Left forelimb (tissue), 1 donor: Measurements from ENCODE around the gene UBASH3A.

Source experiments
- DNase-seq: peaks from one replicate; pipeline ENCODE4 v3.0.0-alpha.2; 2018; ENCODE audit warnings: low spot score

UBASH3A gene

DNA sequence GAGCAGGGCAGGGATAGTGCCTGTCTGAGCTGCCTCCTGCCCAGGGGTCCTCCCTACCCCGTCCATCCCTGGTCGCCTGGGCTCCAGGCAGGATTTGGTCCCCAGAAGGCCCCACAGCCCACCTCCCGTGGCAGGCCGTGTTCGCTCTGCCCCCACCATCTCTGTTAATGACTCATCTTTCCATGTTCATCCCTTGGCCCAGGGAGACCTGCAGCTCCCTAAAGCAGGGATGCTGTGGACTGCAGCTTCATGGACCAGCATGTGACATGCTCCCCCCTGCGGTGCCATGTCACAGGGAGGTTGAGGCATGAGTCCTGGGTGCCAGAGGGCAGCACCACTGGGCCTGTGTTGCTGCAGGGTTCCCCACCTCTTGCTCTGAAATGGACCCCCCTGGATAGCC is 26.8 kb downstream of the UBASH3A start:
- no peak for DNase-seq

- no peak for DNase-seq
Observed at GRCh38 chr21:42431196-42431595, 27.5 kb downstream of the UBASH3A start.

- no peak for DNase-seq
Observed at GRCh38 chr21:42432695-42433094, 29.0 kb downstream of the UBASH3A start.

DNA sequence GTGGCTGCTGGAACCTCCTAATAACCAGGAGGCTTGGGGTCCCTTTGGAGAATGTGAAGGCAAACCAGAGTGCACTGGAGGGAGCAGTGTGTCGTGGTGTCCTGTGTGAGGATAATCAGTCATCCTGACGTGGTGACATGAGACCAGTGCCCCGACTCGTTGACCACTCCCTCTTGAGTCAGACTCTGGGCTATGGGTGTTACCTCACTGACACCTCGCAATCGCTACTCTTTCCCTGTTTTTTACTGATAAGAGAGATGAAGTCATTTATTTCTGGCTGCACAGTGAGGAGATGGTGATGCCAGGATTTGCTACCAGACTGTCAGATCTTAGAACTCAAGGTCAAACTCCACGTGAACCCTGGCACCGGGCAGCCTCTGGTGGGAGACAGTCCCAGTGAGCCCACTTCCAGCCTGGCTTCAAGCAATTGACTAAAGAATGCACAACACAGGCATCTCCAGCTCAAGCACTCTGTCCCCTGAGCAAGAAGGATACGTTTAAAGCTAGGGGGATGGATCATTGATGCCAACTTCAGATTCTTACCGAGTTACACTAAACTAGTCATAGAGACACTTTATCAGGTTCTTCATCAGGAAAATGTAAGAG is 30.3 kb downstream of the UBASH3A start:
- no peak for DNase-seq

GRCh38 chr21:42434884-42435283 is 31.2 kb downstream of the UBASH3A start:
- no peak for DNase-seq

DNA sequence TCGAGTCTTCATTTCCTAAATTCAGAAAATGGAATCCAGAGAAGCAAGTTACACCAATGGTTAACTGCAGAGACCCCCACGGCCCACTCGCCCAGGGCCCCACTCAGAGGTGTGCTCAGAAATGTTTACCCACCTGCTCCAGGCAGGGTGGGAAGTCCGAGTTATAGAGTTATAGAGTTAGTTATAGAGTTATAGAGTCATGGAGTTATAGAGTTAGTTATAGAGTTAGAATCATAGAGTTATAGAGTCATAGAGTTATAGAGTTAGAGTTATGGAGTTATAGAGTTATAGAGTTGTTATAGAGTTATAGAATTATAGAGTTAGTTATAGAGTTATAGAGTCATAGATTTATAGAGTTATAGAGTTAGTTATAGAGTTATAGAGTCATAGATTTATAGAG is 31.7 kb downstream of the UBASH3A start:
- no peak for DNase-seq

- DNase-seq: no peak
Observed at GRCh38 chr21:42435833-42436232, 32.1 kb downstream of the UBASH3A start.

- no peak for DNase-seq
Observed at GRCh38 chr21:42436914-42437313, 33.2 kb downstream of the UBASH3A start.

- no peak for DNase-seq
Observed at GRCh38 chr21:42437786-42438185, 34.1 kb downstream of the UBASH3A start.

DNA sequence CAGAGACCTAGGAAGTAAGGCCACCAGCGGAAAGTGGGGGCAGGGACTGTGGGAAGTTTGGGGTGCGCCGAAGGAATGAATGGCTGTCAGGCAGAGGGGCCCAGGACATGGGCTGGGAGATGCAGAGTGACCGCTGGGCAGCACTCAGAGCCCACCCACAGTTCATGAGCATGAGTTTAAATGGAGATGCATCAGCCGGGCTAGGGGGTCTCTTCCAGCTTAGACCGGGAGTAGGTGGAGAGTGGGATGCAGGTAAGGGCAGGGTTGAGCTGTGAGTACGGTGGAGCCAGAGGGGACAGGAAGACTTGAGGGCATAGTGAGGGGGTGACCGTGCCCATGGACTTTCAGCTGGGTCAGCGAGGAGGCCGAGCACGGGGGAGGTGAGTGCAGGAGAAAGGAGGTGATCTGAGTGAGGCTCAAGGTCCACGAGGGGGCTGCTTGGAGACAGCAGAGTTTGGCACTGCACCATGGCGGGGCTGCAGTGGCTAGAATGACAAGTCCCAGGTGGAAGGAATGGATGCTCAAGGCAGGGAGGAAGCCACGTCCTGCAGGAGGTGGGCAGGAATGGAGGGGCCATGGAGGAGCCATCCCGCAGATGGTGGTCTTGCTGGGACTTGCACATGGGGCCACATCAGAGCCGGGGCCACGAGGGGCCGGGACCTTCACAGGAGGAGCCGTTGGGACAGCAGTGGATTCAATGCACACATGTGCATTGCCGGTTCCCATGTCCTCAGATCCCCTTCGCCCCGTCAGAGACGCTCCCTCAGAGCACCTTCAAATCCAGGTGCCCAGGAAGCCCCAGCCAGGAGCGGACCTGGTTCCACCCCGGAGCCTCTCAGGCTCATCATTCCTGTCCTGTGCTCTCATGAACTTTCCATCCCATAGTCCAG is 34.9 kb downstream of the UBASH3A start:
- no peak for DNase-seq

GRCh38 chr21:42439284-42440186 is 35.8 kb downstream of the UBASH3A start:
- DNase-seq: no peak

DNA sequence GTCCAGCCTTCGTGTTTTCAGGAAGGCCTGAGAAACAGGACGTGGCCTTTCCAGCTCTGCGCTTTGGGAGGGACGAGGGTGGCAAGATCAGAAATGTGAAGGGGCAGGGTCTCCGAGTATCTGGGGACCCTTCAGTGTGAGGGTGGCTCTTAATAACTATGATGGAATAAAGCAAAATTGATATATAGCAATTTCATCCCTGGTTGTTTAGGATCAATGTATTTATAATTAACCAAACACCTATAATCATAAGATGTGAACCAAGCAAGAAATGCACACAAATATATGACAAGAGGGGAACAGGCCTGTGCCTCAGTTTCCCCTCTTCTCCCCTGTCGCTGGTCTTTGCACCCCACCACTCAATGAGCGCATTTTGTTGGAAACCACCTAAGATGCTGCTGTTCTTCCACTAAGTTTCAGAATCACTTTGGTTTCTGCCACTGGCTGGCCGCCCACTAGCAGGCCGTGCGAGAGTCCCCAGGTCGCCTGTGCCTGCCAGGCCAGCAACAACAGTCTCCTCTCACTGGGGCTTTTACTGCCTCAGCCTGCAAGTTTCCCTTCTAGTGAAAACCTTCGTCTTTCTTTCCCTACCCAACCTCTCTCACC is 36.6 kb downstream of the UBASH3A start:
- DNase-seq: no peak

DNA sequence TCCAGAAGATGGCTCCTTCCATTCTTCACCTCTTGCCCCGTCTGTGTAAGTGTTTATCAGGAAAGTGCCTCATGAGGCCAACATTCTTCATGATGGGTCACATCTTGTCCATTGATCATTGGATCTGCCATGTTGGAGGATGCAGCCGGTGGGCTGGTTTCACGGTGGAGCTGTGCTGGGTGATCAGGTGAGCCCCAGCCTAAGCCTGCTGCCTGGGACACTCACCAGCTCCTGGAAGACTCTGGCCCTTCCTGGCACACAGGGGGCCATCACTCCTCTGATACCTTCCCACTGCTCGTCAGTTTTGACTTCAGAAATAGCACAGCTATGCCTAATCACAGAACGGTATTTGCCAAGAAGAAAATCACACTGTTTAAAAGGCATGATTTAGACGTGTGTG is 38.3 kb downstream of the UBASH3A start:
- no peak for DNase-seq

DNA sequence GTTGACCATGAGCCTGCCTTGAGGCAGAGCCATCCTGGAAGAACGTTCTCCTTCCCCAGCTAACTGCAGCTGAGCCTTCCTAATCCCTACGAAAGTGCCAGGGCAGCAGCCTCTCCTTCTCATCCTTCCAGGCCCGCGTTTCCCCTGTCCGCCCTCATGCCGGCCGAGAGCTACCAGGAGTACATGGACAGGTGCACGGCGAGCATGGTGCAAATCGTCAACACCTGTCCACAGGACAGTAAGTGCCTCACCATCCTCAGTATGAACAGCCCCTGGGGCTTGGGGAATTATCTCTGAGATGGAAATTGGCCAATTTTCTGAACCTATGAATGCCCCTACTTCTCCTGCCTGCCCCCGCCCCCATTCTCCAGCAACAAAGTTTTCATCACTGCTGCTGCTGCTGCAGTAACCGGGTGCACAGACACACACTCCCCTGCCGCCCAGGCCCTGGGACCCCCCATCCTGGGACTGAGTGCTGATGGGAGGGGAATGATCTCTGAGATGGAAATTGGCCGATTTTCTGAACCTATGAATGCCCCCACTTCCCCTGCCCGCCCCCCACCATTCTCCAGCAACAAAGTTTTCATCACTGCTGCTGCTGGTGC is 39.6 kb downstream of the UBASH3A start:
- no peak for DNase-seq

DNA sequence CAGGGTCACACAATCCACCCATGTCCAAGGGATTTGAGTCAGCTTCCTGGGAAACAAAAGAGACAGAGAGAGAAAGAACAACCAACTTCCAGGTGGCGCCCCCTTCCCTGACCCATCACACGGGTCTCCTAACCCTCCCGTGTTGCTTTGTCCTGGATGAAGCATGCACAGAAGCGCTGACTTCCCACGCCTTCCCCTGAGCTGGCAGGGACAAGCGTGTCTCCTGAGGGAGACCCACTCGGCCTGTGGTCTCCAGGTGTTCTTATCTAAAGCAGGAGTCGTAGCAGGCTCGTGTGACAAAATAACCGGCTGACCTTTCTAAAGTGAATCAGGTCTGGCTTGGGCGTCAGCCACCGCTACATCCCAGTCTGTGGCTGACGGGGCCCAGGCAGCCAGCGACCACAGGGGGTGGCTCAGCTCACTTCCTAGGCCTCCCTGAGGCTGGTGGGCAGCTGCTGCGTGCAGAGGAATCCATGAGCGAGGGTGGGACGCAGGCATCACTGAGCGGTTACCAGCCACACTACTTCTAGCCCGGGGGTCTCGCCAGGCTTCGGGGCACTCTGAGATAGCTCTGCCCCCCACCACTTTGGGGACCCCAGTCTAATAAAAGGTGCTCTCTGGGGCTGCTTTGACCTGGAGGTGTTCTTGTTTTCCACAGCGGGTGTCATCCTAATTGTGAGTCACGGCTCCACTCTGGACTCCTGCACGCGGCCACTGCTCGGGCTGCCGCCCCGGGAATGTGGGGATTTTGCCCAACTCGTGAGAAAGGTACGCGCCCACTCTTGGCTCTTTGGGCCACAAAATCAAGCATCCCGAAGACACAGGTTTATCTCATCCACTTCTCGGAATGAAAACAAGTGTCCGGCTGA is 40.4 kb downstream of the UBASH3A start:
- DNase-seq: no peak

- no peak for DNase-seq
Observed at GRCh38 chr21:42444745-42445059, 41.0 kb downstream of the UBASH3A start.

- no peak for DNase-seq
Observed at GRCh38 chr21:42445311-42445710, 41.6 kb downstream of the UBASH3A start.

DNA sequence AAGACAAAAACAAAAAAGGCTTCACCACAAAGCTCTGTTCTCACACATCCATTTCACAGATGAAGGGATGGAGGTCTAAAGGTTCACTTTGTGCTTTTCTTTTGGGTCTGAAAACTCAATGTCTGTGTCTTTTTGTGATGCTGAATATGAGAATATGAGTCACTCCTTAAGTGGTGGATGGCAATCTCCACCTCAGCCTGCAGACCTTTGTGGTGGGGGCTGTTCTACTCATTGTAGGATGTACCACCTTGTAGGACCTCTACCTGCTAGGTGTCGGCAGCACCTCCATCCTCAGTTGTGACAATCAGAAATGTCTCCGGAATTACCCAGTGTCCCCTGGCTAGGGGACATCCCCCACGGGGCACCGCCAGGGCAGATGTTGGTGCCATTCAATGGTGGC is 42.8 kb downstream of the UBASH3A start:
- DNase-seq: no peak

GRCh38 chr21:42447182-42447581 is 43.5 kb downstream of the UBASH3A start:
- DNase-seq: no peak

- no peak for DNase-seq
Observed at GRCh38 chr21:42447732-42448131, 44.0 kb downstream of the UBASH3A start.

DNA sequence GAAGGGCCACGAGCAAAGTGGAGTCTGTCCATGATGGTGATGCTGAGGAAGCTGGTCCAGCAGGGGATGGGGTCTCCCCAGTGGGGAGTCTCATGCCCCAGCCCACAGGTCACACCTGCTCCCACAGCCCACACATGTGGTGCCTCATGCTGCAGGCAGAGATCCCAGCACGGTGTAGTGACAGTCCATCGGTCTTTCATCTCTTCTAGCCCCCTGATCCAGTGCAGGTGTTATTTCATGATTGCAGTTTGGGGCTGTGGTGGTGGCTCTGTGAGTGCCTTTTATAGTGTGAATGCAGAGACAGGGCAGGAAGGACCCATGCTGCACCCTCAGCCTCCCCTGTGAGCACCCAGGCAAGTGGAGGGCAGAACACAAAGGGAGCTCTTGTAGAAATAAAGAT is 45.0 kb downstream of the UBASH3A start:
- DNase-seq: no peak
